Stomach (tissue), 9 donors: ENCODE measurements around the gene POLR2C. TPM values are rescaled to one million over a fixed set of nuclear protein-coding genes. Genes with fewer than 3 reads are reported as not detected.

ENCODE experiments used
- DNase-seq, 2 donors: peaks; one replicate each; pipeline versions ENCODE4 v3.0.0 to v3.0.0-alpha.2; 2013 to 2019
- H3K27ac ChIP-seq, 5 donors: fragments of 200-600 bp in 4 of 5; sonication (generic) in 4 of 5; one replicate each; pipeline ENCODE4 v1.5.1; 2013 to 2019; ENCODE audit warnings: mild to moderate bottlenecking in 1 of 5, moderate library complexity in 1 of 5
- H3K27me3 ChIP-seq, 3 donors: fragments of 200-600 bp; sonication (generic); one replicate each; pipeline ENCODE4 v1.5.1; 2017 to 2019; ENCODE audit warnings: mixed run types in 1 of 3
- H3K36me3 ChIP-seq, 4 donors: fragments of 200-600 bp; sonication (generic); 1 replicate in 3 of 4; 2 replicates in 1 of 4; pipeline ENCODE4 v1.5.1; 2016 to 2019
- H3K4me1 ChIP-seq, 4 donors: fragments of 200-600 bp; sonication (generic); one replicate each; pipeline ENCODE4 v1.5.1; 2016 to 2019
- H3K4me3 ChIP-seq, 4 donors: fragments of 200-600 bp; sonication (generic) in 3 of 4; one replicate each; pipeline ENCODE4 v1.5.1; 2016 to 2019; ENCODE audit warnings: mild to moderate bottlenecking in 1 of 4
- H3K9me3 ChIP-seq, 4 donors: fragments of 200-600 bp; sonication (generic); one replicate each; pipeline ENCODE4 v1.5.1; 2016 to 2019
- CTCF ChIP-seq, 7 experiments: fragments of 450-650 bp in 4 of 7; fragments of 200-600 bp in 3 of 7; sonication (generic) in 3 of 7; IDR thresholded peaks; one replicate each; pipeline ENCODE4 v1.5.1; 2016 to 2019; ENCODE audit warnings: antibody characterized with exemption in 7 of 7, control low read depth in 2 of 7, mild to moderate bottlenecking in 1 of 7
- EP300 ChIP-seq: sonication (generic); formaldehyde crosslinking; IDR thresholded peaks from one replicate; pipeline ENCODE4 v1.6.1; 2017; ENCODE audit warnings: antibody characterized with exemption
- POLR2A ChIP-seq, 4 donors: fragments of 450-650 bp; IDR thresholded peaks; one replicate each; pipeline ENCODE4 v1.6.1; 2016; ENCODE audit warnings: antibody characterized with exemption in 4 of 4, control low read depth in 2 of 4, mild to moderate bottlenecking in 1 of 4, moderate library complexity in 1 of 4
- POLR2AphosphoS5 ChIP-seq, 3 donors: sonication (generic); formaldehyde crosslinking; IDR thresholded peaks; one replicate each; pipeline ENCODE4 v1.6.1; 2016; ENCODE audit warnings: antibody characterized with exemption in 3 of 3
- WGBS, 5 donors: extraction: QIAGEN DNeasy Blood & Tissue Kit in 3 of 5; methylation state at CpG; one replicate each; pipeline versions ENCODE4 v1.1.5 to v1.1.7; 2013 to 2018; 5-methylcytosine and 5-hydroxymethylcytosine counted together
- intact Hi-C: fragments of 100-400 bp; cut with DNase I; formaldehyde crosslinking; loops from one replicate; pipeline ENCODE4 v1.15.1; 2023; ENCODE audit warnings: low total_unique reads
- polyA plus RNA-seq, 3 donors: library from polyadenylated mRNA; stranded (reverse); fragments of 200-250 nt; gene quantifications; one replicate each; pipeline ENCODE4 v1.2.3, GENCODE V29; 2013
- total RNA-seq, 5 donors: library from RNA; depleted of rRNA; stranded (reverse); fragments of >200 nt; gene quantifications; one replicate each; pipeline versions ENCODE4 v1.1.0 to v1.2.3, GENCODE V29; 2014 to 2016
- donor health status: healthy with polysubstance abuse.
- donor health status: Bipolar disorder and iron deficiency.
- donor health status: healthy.

The POLR2C gene
- total and polyA plus RNA-seq, 8 donors, result 31.8 to 162 (median 67.8) TPM

DNA sequence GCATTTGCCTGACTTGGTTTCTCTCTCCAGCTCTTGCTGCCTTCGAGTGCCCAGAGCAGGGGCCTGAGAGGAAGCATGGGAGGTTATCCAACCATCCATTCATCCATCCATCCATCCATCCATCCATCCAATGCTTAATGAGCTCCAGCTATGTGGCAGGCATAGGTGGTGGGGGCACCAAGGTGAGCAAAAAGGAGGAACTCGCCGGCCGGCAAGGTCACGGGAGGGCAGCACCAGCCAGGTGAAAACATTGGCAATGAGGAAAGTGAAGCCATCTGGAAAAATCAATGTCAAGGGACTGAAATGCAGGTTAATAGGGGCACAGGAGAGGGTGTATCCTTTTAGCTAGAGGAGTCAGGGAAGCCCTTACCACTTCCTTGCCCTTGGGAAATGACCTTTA is 42.0 kb downstream of the POLR2C start:
- Histone ChIP-seq H3K27ac (no peak overlapping the region), H3K36me3 (no peaks in the 10 kb centered on the region)
- WGBS, 5 donors, result 75 to 91% (median 85%) methylated on average over 5 of the region's 5 CpGs

DNA sequence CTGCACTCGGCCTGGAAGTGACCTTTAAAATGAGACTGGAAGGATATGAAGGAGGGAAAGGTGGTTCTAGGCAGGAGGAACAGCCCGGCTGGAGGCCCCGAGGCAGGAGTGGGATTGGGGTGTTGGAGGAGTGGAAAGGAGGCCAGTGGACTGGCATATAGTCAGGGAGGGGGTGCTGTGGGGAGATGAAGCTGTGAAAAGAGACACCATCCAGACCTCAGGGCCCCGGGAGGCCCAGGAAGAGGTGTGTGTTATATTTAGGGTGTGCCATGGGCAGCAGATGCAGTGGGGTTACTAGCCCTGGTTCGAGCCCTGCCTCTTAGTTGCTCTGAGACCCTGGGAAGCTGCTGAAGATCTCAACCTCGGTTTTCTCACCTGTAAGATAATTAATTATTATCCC is 42.7 kb downstream of the POLR2C start:
- no peaks in the 10 kb centered on the region for H3K36me3 ChIP-seq
- no peak for DNase-seq
- no peak overlapping the region for H3K4me3 ChIP-seq
- TF ChIP-seq POLR2AphosphoS5 (IDR thresholded peaks at IDR 0.05) (no peak), CTCF (IDR thresholded peaks at IDR 0.05) (no peak), POLR2A (IDR thresholded peaks at IDR 0.05) (no peak), EP300 (no peak)
- H3K27ac ChIP-seq, result no peak overlapping the region
- 76 to 82% (median 78%) methylated on average over 6 of the region's 6 CpGs for WGBS, 5 donors
- peaks cover 0 to 10% (median 0%) of the 10 kb centered on the region in 3 donors for H3K27me3 ChIP-seq
- peaks cover 0 to 4% (median 2%) of the 10 kb centered on the region in 4 donors for H3K4me1 ChIP-seq
- intact Hi-C loops, result no loop called here
- H3K9me3 ChIP-seq, result no peaks in the 10 kb centered on the region

More for the DNA sequence above, 42.0 kb downstream of the POLR2C start:
- H3K9me3 ChIP-seq, result no peaks in the 10 kb centered on the region
- H3K4me3 ChIP-seq, result no peak overlapping the region
- H3K27me3 ChIP-seq, result peaks cover 0 to 10% (median 0%) of the 10 kb centered on the region in 3 donors
- TF ChIP-seq EP300 (no peak), CTCF (IDR thresholded peaks at IDR 0.05) (no peak), POLR2AphosphoS5 (IDR thresholded peaks at IDR 0.05) (no peak), POLR2A (IDR thresholded peaks at IDR 0.05) (no peak)
- intact Hi-C loops, result no loop called here
- no peaks in the 10 kb centered on the region for H3K4me1 ChIP-seq
- no peak for DNase-seq

GRCh38 chr16:57507136-57508034 is 44.9 kb downstream of the POLR2C start:
- no peaks in the 10 kb centered on the region for H3K9me3 ChIP-seq
- H3K4me1 ChIP-seq, result peaks cover 0 to 7% (median 3%) of the 10 kb centered on the region in 4 donors
- no peak overlapping the region for H3K27ac ChIP-seq
- intact Hi-C loops, result no loop called here
- H3K27me3 ChIP-seq, result peaks cover 0 to 10% (median 0%) of the 10 kb centered on the region in 3 donors
- no peak overlapping the region for H3K4me3 ChIP-seq
- H3K36me3 ChIP-seq, result peaks cover 5 to 8% (median 7%) of the 10 kb centered on the region in 4 donors
- DNase-seq, result peak in 1 of 2 donors; percentile 48
- TF ChIP-seq CTCF (IDR thresholded peaks at IDR 0.05) (no peak), POLR2AphosphoS5 (IDR thresholded peaks at IDR 0.05) (no peak), EP300 (no peak), POLR2A (IDR thresholded peaks at IDR 0.05) (no peak)
- 70 to 75% (median 74%) methylated on average over 12 to 13 of the region's 13 CpGs for WGBS, 5 donors

DNA sequence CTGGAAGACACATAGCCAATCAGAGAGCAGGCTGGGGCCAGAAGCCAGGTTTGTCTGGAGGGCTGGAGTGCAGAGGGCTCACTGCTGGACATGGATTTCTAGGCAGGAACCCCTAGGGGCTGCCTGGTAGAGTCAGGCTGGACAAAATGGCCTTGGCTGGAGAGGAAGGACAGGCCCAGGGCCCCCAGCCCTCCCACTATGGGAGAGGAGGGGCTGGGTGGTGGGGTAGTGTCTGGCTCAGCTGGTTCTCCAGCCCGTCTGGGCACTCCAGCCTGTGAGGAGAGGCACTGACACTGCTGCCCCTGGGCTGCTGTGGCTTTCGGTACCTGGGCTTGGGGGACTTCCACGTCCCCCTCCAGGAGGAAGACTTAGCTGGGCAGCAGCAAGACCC is 45.6 kb downstream of the POLR2C start:
- intact Hi-C loops, result no loop called here
- WGBS, 5 donors, result 76 to 94% (median 80%) methylated on average over 2 to 3 of the region's 3 CpGs
- Histone ChIP-seq H3K9me3 (no peaks in the 10 kb centered on the region), H3K4me1 (peaks cover 0 to 7% (median 3%) of the 10 kb centered on the region in 4 donors), H3K36me3 (peaks cover 8 to 14% (median 14%) of the 10 kb centered on the region in 4 donors), H3K4me3 (no peak overlapping the region), H3K27me3 (peaks cover 0 to 10% (median 0%) of the 10 kb centered on the region in 3 donors), H3K27ac (no peak overlapping the region)
- no peak for TF ChIP-seq POLR2AphosphoS5 (IDR thresholded peaks at IDR 0.05)
- no peak for TF ChIP-seq CTCF (IDR thresholded peaks at IDR 0.05)
- no peak for TF ChIP-seq EP300
- TF ChIP-seq POLR2A (IDR thresholded peaks at IDR 0.05), result no peak
- no peak for DNase-seq
